Erythroblast (primary cell): Measurements from ENCODE around the gene KCTD10.

Source experiments
- GATA1 ChIP-seq: IDR thresholded peaks from 2 replicates; pipeline ENCODE4 v1.6.1; 2011; ENCODE audit warnings: low read depth, mild to moderate bottlenecking, control low read depth, low read length, moderate library complexity
- POLR2A ChIP-seq: IDR thresholded peaks from 2 replicates; pipeline ENCODE4 v1.6.1; 2011; ENCODE audit warnings: mild to moderate bottlenecking, low read length

- TF ChIP-seq POLR2A = no peak
- no peak for TF ChIP-seq GATA1
These were observed 9.0 kb downstream of the KCTD10 start for GRCh38 chr12:109467978-109468676.
